Calu3 (cell line): ENCODE measurements around the gene CGN. TPM values are rescaled to one million over a fixed set of nuclear protein-coding genes. Genes with fewer than 3 reads are reported as not detected.

ENCODE experiments used
- BruUV-seq: library from RNA; stranded (reverse); fragments of 400-500 nt; replicated peaks from 2 replicates; lab custom pipeline; 2021; lab: Mats Ljungman, UMichigan
- CTCF ChIA-PET: fragments of 300-600 bp; sonication (Branson Sonifier 250); formaldehyde crosslinking; loops from one replicate; lab custom pipeline; 2022; ENCODE audit warnings: antibody characterized with exemption; lab: Charles Lee
- DNase-seq: peaks from one replicate; pipeline ENCODE4 v3.0.0; 2022
- H3K27ac Mint-ChIP-seq: one replicate; pipeline ENCODE4 v1.8.0; 2022; ENCODE audit warnings: mixed read lengths; ENCODE audit not compliant: unreplicated experiment
- H3K27me3 Mint-ChIP-seq: one replicate; pipeline ENCODE4 v1.8.0; 2022; ENCODE audit warnings: mixed read lengths; ENCODE audit not compliant: unreplicated experiment
- H3K36me3 Mint-ChIP-seq: one replicate; pipeline ENCODE4 v1.8.0; 2022; ENCODE audit warnings: mild to moderate bottlenecking, moderate library complexity, mixed read lengths; ENCODE audit not compliant: insufficient read depth, unreplicated experiment
- H3K4me1 Mint-ChIP-seq: one replicate; pipeline ENCODE4 v1.8.0; 2022; ENCODE audit warnings: mild to moderate bottlenecking, low read depth, mixed read lengths; ENCODE audit not compliant: unreplicated experiment
- H3K4me3 Mint-ChIP-seq: one replicate; pipeline ENCODE4 v1.8.0; 2022; ENCODE audit warnings: mild to moderate bottlenecking, low read depth, moderate library complexity, mixed read lengths; ENCODE audit not compliant: unreplicated experiment
- H3K9me3 Mint-ChIP-seq: one replicate; pipeline ENCODE4 v1.8.0; 2022; ENCODE audit warnings: low read depth, mixed read lengths; ENCODE audit not compliant: unreplicated experiment
- intact Hi-C: fragments of 100-400 bp; cut with micrococcal nuclease; formaldehyde crosslinking; loops from one replicate; pipeline ENCODE4 v1.10.0; 2022; ENCODE audit not compliant: unreplicated experiment
- total RNA-seq: library from RNA; stranded (reverse); gene quantifications from 2 replicates; pipeline ENCODE4 v1.2.3, GENCODE V29; 2022
- TF ChIP-seq, protein P1 (sequence below): fragments of 200-600 bp; IDR thresholded peaks from one replicate; pipeline ENCODE4 v1.8.0; 2022; ENCODE audit warnings: antibody characterized with exemption; ENCODE audit not compliant: unreplicated experiment

CGN gene
- total RNA-seq, 1 experiment from 2014 or later: 113 TPM

DNA sequence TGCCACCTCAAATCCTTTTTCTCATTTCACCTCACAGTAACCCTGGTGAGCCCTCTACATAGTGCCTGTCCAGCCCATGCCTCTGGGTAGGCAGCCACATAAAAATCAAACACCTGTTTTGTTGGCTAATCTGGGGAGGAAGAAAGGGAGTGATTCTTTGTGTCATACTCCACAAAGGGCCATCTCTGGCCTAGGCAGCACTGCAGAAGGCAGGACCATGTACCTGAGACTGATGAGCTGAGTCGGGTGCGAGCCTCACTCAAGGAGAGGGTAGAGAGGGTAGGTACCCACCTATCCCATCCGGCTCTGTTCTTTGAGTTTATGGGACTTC lies 36.7 kb downstream of the CGN start:
- Mint-ChIP-seq H3K27ac (peak overlapping the region; percentile 74), H3K4me1 (peaks cover 81% of the 10 kb centered on the region), H3K4me3 (peak overlapping the region; percentile 45), H3K36me3 (peaks cover 43% of the 10 kb centered on the region), H3K9me3 (no peaks in the 10 kb centered on the region), H3K27me3 (no peaks in the 10 kb centered on the region)
- intact Hi-C loops: loop anchor here (10.0 kb wide), 1 partner anchor 47 kb away; no protein-coding TSS in a partner anchor
- TF ChIP-seq, protein P1, sequence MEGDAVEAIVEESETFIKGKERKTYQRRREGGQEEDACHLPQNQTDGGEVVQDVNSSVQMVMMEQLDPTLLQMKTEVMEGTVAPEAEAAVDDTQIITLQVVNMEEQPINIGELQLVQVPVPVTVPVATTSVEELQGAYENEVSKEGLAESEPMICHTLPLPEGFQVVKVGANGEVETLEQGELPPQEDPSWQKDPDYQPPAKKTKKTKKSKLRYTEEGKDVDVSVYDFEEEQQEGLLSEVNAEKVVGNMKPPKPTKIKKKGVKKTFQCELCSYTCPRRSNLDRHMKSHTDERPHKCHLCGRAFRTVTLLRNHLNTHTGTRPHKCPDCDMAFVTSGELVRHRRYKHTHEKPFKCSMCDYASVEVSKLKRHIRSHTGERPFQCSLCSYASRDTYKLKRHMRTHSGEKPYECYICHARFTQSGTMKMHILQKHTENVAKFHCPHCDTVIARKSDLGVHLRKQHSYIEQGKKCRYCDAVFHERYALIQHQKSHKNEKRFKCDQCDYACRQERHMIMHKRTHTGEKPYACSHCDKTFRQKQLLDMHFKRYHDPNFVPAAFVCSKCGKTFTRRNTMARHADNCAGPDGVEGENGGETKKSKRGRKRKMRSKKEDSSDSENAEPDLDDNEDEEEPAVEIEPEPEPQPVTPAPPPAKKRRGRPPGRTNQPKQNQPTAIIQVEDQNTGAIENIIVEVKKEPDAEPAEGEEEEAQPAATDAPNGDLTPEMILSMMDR: no peak
- no TSS peak for BruUV-seq
- CTCF ChIA-PET: interaction anchor here (0.6 to 2.7 kb wide), 7 partner anchors 11 to 208 kb away, joined by 3 to 7 read pairs (median 5); no protein-coding TSS in a partner anchor
- DNase-seq: no peak

DNA sequence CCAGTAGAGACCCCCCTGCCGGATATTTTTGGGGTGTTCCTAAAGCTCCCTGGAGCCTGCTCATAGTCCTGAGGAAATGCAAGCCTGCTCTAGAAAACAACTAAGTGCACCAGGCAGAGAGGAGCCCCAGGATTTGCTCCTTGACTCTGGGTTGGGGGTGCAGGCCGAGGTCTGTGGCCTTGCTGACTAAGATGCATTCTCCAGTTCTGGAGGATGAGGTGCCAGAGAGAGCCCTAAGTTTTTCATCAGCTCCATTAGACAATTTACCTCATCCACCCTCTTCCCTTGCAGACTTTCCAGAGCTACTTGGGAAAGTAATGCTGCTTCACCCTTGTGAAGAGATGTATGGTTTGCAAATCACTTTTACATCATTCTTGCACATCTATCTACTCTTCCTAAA lies 38.0 kb downstream of the CGN start:
- BruUV-seq: no TSS peak
- Mint-ChIP-seq H3K36me3 (peaks cover 49% of the 10 kb centered on the region), H3K27ac (peak overlapping the region; percentile 74), H3K9me3 (no peaks in the 10 kb centered on the region), H3K4me3 (peak overlapping the region; percentile 45), H3K27me3 (no peaks in the 10 kb centered on the region), H3K4me1 (peaks cover 78% of the 10 kb centered on the region)
- DNase-seq: no peak
- CTCF ChIA-PET: interaction anchor here (0.6 to 2.7 kb wide), 4 partner anchors 10 to 35 kb away, joined by 3 to 7 read pairs (median 5); no protein-coding TSS in a partner anchor
- TF ChIP-seq, protein P1: no peak
- intact Hi-C loops: loop anchor here (10.0 kb wide), 1 partner anchor 46 kb away; no protein-coding TSS in a partner anchor

DNA sequence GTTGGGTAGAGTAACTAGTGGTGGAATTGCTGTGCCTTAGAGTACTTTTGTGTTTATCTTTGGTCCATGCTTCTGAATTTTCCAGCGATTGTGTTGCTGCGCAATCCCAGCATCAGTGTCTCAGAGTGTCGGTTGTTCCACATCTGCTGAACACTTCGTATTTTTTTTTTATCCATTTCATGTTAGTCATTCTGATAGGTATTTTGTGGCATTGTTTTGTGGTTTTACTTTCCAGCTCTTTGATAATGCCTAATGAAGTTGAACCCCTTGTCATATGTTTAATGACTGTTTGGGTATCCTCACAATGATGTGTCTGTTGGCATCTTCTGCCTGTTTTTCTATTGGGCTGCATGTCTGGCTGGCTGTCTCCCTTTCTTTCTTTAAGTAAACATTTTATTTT lies 42.5 kb downstream of the CGN start:
- Mint-ChIP-seq H3K9me3 (no peaks in the 10 kb centered on the region), H3K4me1 (peaks cover 49% of the 10 kb centered on the region), H3K27me3 (no peaks in the 10 kb centered on the region), H3K36me3 (peaks cover 34% of the 10 kb centered on the region), H3K4me3 (no peak overlapping the region), H3K27ac (peak overlapping the region; percentile 3)
- intact Hi-C loops: no loop called here
- no peak for DNase-seq
- CTCF ChIA-PET: interaction anchor here (1.2 kb wide), 1 partner anchor 13 kb away, joined by 4 read pairs; the partner anchor contains the start of gene TUFT1
- no TSS peak for BruUV-seq
- TF ChIP-seq, protein P1: no peak

DNA sequence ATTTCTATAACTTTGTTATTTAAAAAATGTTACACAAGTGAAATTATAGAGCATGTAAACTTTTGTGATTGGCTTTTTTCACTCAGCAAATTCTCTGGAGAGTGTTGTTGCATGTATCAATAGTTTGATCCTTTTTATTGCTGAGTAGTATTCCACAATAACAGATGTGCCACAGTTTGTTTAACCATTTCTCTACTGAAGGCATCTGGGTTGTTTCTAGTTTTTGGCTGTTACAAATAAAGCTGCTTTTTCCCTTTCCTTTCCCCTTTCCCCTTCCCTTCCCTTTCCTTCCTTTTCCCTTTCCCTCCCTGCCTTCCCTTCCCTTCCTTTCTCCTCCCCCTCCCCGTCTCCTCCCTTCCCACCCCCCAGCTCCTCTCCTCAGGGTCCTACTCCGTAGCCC lies 44.9 kb downstream of the CGN start:
- Mint-ChIP-seq H3K27ac (no peak overlapping the region), H3K27me3 (no peaks in the 10 kb centered on the region), H3K4me3 (no peak overlapping the region), H3K9me3 (no peaks in the 10 kb centered on the region), H3K36me3 (peaks cover 28% of the 10 kb centered on the region), H3K4me1 (peaks cover 34% of the 10 kb centered on the region)
- TF ChIP-seq, protein P1: no peak
- no peak for DNase-seq
- intact Hi-C loops: no loop called here
- CTCF ChIA-PET: interaction anchor here (1.5 kb wide), 1 partner anchor 15 kb away, joined by 4 read pairs; no protein-coding TSS in a partner anchor
- no TSS peak for BruUV-seq
